ENCODE data around the gene MAGEH1. TPM values are rescaled to one million over a fixed set of nuclear protein-coding genes. Genes with fewer than 3 reads are reported as not detected.

MAGEH1 gene
- total RNA-seq, 1 experiment from 2014 or later, result 21.3 TPM

GRCh38 chrX:55490121-55490520 lies 38.2 kb downstream of the MAGEH1 start:
- DNase-seq (ENCODE audit: low read depth), result no peak

GRCh38 chrX:55490974-55491373 lies 39.0 kb downstream of the MAGEH1 start:
- DNase-seq (ENCODE audit: low read depth), result no peak

Other genes with a start within 250 kb of the MAGEH1 start
- 326 and 338 TPM in 2 replicates for gene PAGE5, start 231.8 kb upstream of the MAGEH1 start, total RNA-seq (2014; rRNA removed; shearing (Covaris generic))
- not detected in 2 replicates for gene PAGE3, start 187.2 kb upstream of the MAGEH1 start, total RNA-seq (2014; rRNA removed; shearing (Covaris generic))
- gene USP51, start 37.7 kb downstream of the MAGEH1 start, total RNA-seq (2014; rRNA removed; shearing (Covaris generic)), result 1.1 and 2.0 TPM in 2 replicates
- gene FOXR2, start 171.3 kb downstream of the MAGEH1 start, total RNA-seq (2014; rRNA removed; shearing (Covaris generic)), result 6.0 and 7.2 TPM in 2 replicates